ENCODE measurements around the gene PRICKLE2. TPM values are rescaled to one million over a fixed set of nuclear protein-coding genes. Genes with fewer than 3 reads are reported as not detected.

PRICKLE2 gene
- total RNA-seq, 1 donor from 2014 or later: 4.1 TPM

- intact Hi-C loops (cut with micrococcal nuclease): no loop called here
- ATAC-seq: no peak
- DNase-seq: no peak
These were observed 182.3 kb downstream of the PRICKLE2 start for GRCh38 chr3:64042952-64043351.

Other genes with a start within 250 kb of the PRICKLE2 start
- 70.7 TPM for gene PSMD6, start 202.0 kb downstream of the PRICKLE2 start, total RNA-seq

All from left ventricle myocardium superior (tissue), 1 donor.